Measurements from ENCODE around the gene CAPN12.

- TF ChIP-seq CTCF (IDR thresholded peaks at IDR 0.05) (no peak), POLR2A (IDR thresholded peaks at IDR 0.05) (no peak)
These were observed 10.6 kb downstream of the CAPN12 start for GRCh38 chr19:38733493-38734175.

All from uterus (tissue), 2 donors.